ENCODE results near the gene FSCN2.

GRCh38 chr17:81503619-81504018 lies 24.6 kb upstream of the FSCN2 start:
- TF ChIP-seq CTCF (IDR thresholded peaks at IDR 0.05) (no peak), POLR2A (IDR thresholded peaks at IDR 0.05) (no peak)
